Neural cell (in vitro differentiated cells): ENCODE measurements around the gene MS4A2. TPM values are rescaled to one million over a fixed set of nuclear protein-coding genes. Genes with fewer than 3 reads are reported as not detected.

Source experiments
- H2AFZ ChIP-seq: fragments of 200-600, 300-800 bp; sonication (generic), shearing (Covaris generic); 2 replicates; pipeline ENCODE4 v1.6.0; 2014; ENCODE audit warnings: low read depth, mild to moderate bottlenecking, antibody characterized with exemption, low read length, moderate library complexity
- H3F3A ChIP-seq: fragments of 200-600 bp; shearing (Covaris generic); 2 replicates; pipeline ENCODE4 v1.6.1; 2016; ENCODE audit warnings: mild to moderate bottlenecking, moderate library complexity, mixed read lengths, antibody characterized with exemption, low read length; ENCODE audit not compliant: insufficient read depth, poor library complexity, severe bottlenecking
- H3K27ac ChIP-seq: fragments of 200-600, 300-800 bp; sonication (generic), shearing (Covaris generic); 2 replicates; pipeline ENCODE4 v1.5.1; 2014; ENCODE audit warnings: mild to moderate bottlenecking, low read length, moderate library complexity
- H3K27me3 ChIP-seq: fragments of 300-800, 200-600 bp; sonication (generic), shearing (Covaris generic); 2 replicates; pipeline ENCODE4 v1.6.0; 2014; ENCODE audit warnings: mild to moderate bottlenecking, low read depth, low read length, moderate library complexity; ENCODE audit not compliant: insufficient read depth
- H3K36me3 ChIP-seq: fragments of 300-800, 200-600 bp; sonication (generic), shearing (Covaris generic); 2 replicates; pipeline ENCODE4 v1.5.1; 2014; ENCODE audit warnings: mild to moderate bottlenecking, antibody characterized with exemption, low read length, moderate library complexity; ENCODE audit not compliant: insufficient read depth
- H3K4me2 ChIP-seq: fragments of 300-800, 200-600 bp; sonication (generic), shearing (Covaris generic); 2 replicates; pipeline ENCODE4 v1.6.0; 2014; ENCODE audit warnings: mild to moderate bottlenecking, low read length
- H3K4me3 ChIP-seq: fragments of 300-800, 200-600 bp; sonication (generic), shearing (Covaris generic); 2 replicates; pipeline ENCODE4 v1.5.1; 2014; ENCODE audit warnings: mild to moderate bottlenecking, low read length, moderate library complexity
- H3K79me2 ChIP-seq: fragments of 200-600 bp; shearing (Covaris generic); replicated peaks from 2 replicates; pipeline ENCODE4 v1.6.0; 2014; ENCODE audit warnings: mild to moderate bottlenecking, low read length, moderate library complexity; ENCODE audit not compliant: insufficient read depth
- H3K9ac ChIP-seq: fragments of 300-800, 200-600 bp; sonication (generic), shearing (Covaris generic); 2 replicates; pipeline ENCODE4 v1.6.1; 2016; ENCODE audit warnings: mild to moderate bottlenecking, low read length, mixed read lengths
- H3K9me2 ChIP-seq: fragments of 200-600 bp; shearing (Covaris generic); 2 replicates; pipeline ENCODE4 v1.6.1; 2016; ENCODE audit warnings: mild to moderate bottlenecking, low read length, mixed read lengths; ENCODE audit not compliant: insufficient read depth
- H3K9me3 ChIP-seq: fragments of 200-600, 300-800 bp; sonication (generic), shearing (Covaris generic); 2 replicates; pipeline ENCODE4 v1.6.1; 2016; ENCODE audit warnings: mild to moderate bottlenecking, mixed run types, low read length, moderate library complexity, mixed read lengths
- H4K20me1 ChIP-seq: fragments of 200-600 bp; shearing (Covaris generic); 2 replicates; pipeline ENCODE4 v1.6.1; 2016; ENCODE audit warnings: mild to moderate bottlenecking, mixed run types; ENCODE audit not compliant: insufficient read depth
- EP300 ChIP-seq: fragments of 450-650 bp; conservative IDR thresholded peaks from 2 replicates; pipeline ENCODE4 v1.6.1; 2014; ENCODE audit warnings: antibody characterized with exemption, mild to moderate bottlenecking, moderate library complexity; ENCODE audit not compliant: poor library complexity, severe bottlenecking
- EZH2 ChIP-seq: fragments of 200-600, 300-800 bp; shearing (Covaris generic), sonication (generic); IDR thresholded peaks from 2 replicates; pipeline ENCODE4 v1.6.1; 2014; ENCODE audit warnings: antibody characterized with exemption, low read length, borderline replicate concordance, mild to moderate bottlenecking; ENCODE audit not compliant: insufficient read depth, poor library complexity, severe bottlenecking
- MXI1 ChIP-seq: fragments of 450-650 bp; conservative IDR thresholded peaks from 2 replicates; pipeline ENCODE4 v1.6.1; 2014; ENCODE audit warnings: antibody characterized with exemption, mild to moderate bottlenecking; ENCODE audit not compliant: poor library complexity, severe bottlenecking
- POLR2AphosphoS5 ChIP-seq: IDR thresholded peaks from 2 replicates; pipeline ENCODE4 v1.6.1; 2012
- RAD21 ChIP-seq: fragments of 450-650 bp; conservative IDR thresholded peaks from 2 replicates; pipeline ENCODE4 v1.6.1; 2014; ENCODE audit warnings: antibody characterized with exemption, mild to moderate bottlenecking, moderate library complexity
- SMC3 ChIP-seq: fragments of 450-650 bp; conservative IDR thresholded peaks from 2 replicates; pipeline ENCODE4 v1.6.1; 2014; ENCODE audit warnings: antibody characterized with exemption, mild to moderate bottlenecking, moderate library complexity; ENCODE audit not compliant: poor library complexity
- TAF1 ChIP-seq: IDR thresholded peaks from 2 replicates; pipeline ENCODE4 v1.6.1; 2012; ENCODE audit warnings: low read depth
- polyA plus RNA-seq: library from polyadenylated mRNA; depleted of rRNA; stranded (reverse); fragments of >200 nt; gene quantifications from 2 replicates; pipeline ENCODE4 v1.2.3, GENCODE V29; 2014
- TF ChIP-seq, protein P1 (sequence below): IDR thresholded peaks from 2 replicates; pipeline ENCODE4 v1.6.1; 2012; ENCODE audit warnings: borderline replicate concordance
- TF ChIP-seq, protein P2 (sequence below): fragments of 450-650 bp; IDR thresholded peaks from 2 replicates; pipeline ENCODE4 v1.5.1; 2014; ENCODE audit warnings: antibody characterized with exemption, mild to moderate bottlenecking, moderate library complexity; ENCODE audit not compliant: poor library complexity, severe bottlenecking

MS4A2 gene
- polyA plus RNA-seq, 1 donor from 2014 or later, result not detected

DNA sequence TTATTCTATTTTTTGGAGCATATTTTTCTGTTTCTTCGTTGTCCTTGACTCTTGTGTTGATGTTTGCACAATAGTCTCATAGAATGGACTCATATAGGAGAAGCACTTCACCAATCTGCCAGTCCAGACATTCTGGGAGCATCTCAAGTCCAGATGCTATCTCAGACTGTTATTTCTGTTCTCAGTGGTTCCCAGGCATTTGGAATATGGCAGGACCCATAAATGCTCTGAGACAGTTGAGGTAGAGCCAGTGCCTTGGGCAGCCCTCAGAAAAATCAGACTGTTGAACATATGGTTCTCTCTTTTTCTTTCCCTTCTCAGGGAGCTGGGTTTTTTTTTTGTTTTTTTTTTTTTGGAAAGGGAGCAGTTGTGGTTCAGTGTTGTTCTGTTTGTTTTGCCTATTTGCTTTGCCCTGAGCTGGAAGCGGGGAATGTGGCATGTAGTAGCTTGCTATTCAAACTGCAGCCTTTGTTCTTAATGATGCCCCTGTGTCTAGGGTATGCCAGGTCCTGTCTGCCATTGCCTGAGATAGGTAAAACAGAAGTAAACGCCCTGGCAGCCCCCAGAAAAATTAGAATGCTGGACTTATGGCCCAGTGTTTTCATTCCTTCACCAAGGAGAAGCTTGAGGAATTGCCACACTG, 3.7 kb upstream of the MS4A2 start:
- H3K27me3 ChIP-seq, result no peaks in the 10 kb centered on the region
- H3K4me2 ChIP-seq, result no peak overlapping the region
- H3K9ac ChIP-seq, result no peak overlapping the region
- no peak overlapping the region for H3K4me3 ChIP-seq
- no peaks in the 10 kb centered on the region for H3F3A ChIP-seq
- no peaks in the 10 kb centered on the region for H3K9me3 ChIP-seq
- H3K27ac ChIP-seq, result no peak overlapping the region
- H3K79me2 ChIP-seq, result no peaks in the 10 kb centered on the region
- TF ChIP-seq TAF1 (no peak), EP300 (no peak), RAD21 (no peak), EZH2 (no peak), MXI1 (no peak), POLR2AphosphoS5 (no peak), SMC3 (no peak)
- TF ChIP-seq, protein P1, sequence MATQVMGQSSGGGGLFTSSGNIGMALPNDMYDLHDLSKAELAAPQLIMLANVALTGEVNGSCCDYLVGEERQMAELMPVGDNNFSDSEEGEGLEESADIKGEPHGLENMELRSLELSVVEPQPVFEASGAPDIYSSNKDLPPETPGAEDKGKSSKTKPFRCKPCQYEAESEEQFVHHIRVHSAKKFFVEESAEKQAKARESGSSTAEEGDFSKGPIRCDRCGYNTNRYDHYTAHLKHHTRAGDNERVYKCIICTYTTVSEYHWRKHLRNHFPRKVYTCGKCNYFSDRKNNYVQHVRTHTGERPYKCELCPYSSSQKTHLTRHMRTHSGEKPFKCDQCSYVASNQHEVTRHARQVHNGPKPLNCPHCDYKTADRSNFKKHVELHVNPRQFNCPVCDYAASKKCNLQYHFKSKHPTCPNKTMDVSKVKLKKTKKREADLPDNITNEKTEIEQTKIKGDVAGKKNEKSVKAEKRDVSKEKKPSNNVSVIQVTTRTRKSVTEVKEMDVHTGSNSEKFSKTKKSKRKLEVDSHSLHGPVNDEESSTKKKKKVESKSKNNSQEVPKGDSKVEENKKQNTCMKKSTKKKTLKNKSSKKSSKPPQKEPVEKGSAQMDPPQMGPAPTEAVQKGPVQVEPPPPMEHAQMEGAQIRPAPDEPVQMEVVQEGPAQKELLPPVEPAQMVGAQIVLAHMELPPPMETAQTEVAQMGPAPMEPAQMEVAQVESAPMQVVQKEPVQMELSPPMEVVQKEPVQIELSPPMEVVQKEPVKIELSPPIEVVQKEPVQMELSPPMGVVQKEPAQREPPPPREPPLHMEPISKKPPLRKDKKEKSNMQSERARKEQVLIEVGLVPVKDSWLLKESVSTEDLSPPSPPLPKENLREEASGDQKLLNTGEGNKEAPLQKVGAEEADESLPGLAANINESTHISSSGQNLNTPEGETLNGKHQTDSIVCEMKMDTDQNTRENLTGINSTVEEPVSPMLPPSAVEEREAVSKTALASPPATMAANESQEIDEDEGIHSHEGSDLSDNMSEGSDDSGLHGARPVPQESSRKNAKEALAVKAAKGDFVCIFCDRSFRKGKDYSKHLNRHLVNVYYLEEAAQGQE, result no peak
- TF ChIP-seq, protein P2, sequence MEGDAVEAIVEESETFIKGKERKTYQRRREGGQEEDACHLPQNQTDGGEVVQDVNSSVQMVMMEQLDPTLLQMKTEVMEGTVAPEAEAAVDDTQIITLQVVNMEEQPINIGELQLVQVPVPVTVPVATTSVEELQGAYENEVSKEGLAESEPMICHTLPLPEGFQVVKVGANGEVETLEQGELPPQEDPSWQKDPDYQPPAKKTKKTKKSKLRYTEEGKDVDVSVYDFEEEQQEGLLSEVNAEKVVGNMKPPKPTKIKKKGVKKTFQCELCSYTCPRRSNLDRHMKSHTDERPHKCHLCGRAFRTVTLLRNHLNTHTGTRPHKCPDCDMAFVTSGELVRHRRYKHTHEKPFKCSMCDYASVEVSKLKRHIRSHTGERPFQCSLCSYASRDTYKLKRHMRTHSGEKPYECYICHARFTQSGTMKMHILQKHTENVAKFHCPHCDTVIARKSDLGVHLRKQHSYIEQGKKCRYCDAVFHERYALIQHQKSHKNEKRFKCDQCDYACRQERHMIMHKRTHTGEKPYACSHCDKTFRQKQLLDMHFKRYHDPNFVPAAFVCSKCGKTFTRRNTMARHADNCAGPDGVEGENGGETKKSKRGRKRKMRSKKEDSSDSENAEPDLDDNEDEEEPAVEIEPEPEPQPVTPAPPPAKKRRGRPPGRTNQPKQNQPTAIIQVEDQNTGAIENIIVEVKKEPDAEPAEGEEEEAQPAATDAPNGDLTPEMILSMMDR, result no peak
- no peaks in the 10 kb centered on the region for H4K20me1 ChIP-seq
- no peaks in the 10 kb centered on the region for H3K9me2 ChIP-seq
- no peaks in the 10 kb centered on the region for H3K36me3 ChIP-seq
- no peak overlapping the region for H2AFZ ChIP-seq

DNA sequence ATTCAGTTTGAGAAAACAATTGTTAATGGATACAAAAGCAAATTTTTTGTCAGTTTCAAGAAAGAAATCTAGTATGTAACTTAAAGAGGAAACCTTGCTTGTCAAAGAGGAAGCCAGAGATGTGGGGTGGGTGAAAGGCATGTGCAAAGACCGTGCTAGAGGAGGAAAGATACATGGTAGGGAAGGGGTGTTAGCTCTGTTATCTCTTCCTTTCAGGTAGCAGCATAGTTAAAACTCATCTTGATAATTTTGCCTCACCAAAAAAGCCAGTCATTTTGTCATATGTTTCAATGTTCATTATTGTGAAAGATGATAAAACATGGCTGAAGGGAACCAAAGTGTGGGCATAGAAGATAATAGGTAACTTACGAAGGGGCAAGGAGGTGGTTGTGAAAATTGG, 2.6 kb upstream of the MS4A2 start:
- TF ChIP-seq, protein P2, result no peak
- no peak for TF ChIP-seq SMC3
- H3K9me3 ChIP-seq, result no peaks in the 10 kb centered on the region
- H3K79me2 ChIP-seq, result no peaks in the 10 kb centered on the region
- no peak overlapping the region for H3K27ac ChIP-seq
- no peak overlapping the region for H3K4me2 ChIP-seq
- no peak overlapping the region for H3K9ac ChIP-seq
- H3K9me2 ChIP-seq, result no peaks in the 10 kb centered on the region
- no peak overlapping the region for H2AFZ ChIP-seq
- no peaks in the 10 kb centered on the region for H3K36me3 ChIP-seq
- no peak overlapping the region for H3K4me3 ChIP-seq
- no peaks in the 10 kb centered on the region for H3F3A ChIP-seq
- no peaks in the 10 kb centered on the region for H3K27me3 ChIP-seq
- no peaks in the 10 kb centered on the region for H4K20me1 ChIP-seq
